ENCODE data around the gene NRL.

Gene NRL

DNA sequence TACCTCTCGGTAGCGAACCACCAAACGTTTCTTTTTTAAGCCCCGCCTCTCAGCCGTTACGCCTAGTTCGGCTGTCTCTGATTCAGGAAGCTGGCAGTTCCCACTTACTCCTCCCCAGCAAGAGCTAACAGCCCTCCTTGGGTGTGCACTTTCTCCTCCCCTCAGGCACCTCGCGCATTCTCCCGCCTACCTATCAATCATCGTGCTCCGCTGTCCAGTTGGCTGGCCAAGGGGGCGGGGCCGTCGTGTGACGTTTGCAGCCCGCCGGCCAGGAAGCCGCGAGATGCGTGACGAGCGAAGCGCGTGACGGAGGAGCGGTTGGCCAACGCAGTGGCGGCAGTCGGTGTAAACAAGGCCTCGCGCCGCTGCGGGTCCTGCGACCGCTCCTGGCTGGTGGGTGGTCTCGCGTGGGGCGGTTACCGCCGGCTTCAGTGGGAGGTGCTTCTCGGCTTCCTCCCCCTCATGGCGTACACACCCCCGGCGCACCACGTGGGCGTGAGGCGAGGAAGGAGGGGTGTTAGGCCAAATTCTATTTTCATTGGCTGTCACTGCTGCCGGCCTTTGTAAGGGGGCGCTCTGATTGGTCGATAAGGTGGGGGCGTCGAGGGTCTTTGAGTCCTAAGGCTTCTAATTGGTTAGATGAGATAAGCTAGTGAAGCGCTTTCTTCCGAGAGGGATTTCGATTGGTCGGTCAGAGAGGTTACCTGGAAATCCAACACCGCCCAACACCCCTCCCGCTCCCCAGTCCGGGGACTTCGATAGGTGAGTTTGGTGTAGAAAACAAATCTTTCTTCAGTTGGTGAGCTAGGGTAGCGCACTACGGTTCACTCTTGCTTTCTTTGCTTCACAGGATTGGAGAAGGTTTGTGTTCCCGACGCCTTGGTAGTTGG lies at the start of gene NRL, which contains the start of gene DCAF11:
Gene NRL, minus strand, starts transcription at position 418 of the 890 bp plus-strand sequence. CDS start 32,101 bp downstream, outside the sequence.
Gene DCAF11, plus strand, starts transcription at position 246 of the 890 bp plus-strand sequence. CDS start 818 bp downstream, outside the sequence.
- peak; percentile 100 for DNase-seq

DNA sequence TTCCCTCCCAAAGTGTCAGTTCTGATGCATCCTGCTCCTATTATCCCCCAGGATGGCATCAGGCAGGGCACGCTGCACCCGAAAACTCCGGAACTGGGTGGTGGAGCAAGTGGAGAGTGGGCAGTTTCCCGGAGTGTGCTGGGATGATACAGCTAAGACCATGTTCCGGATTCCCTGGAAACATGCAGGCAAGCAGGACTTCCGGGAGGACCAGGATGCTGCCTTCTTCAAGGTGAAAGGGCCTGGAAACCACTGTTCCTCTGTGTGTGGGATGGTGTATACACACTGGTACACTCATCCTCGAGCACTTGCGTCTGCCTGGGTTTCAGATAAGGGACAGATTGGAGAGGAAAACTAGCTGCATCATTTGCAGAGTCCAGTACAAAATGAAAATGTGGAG lies 47.3 kb upstream of the NRL start:
- DNase-seq = no peak

- DNase-seq = peak; percentile 93
Observed at GRCh38 chr14:24160850-24161804, 46.4 kb upstream of the NRL start, which contains the start of gene IRF9. Gene IRF9, plus strand, starts transcription at chr14:24161265. Its CDS starts 880 bp downstream, at chr14:24162145.

DNA sequence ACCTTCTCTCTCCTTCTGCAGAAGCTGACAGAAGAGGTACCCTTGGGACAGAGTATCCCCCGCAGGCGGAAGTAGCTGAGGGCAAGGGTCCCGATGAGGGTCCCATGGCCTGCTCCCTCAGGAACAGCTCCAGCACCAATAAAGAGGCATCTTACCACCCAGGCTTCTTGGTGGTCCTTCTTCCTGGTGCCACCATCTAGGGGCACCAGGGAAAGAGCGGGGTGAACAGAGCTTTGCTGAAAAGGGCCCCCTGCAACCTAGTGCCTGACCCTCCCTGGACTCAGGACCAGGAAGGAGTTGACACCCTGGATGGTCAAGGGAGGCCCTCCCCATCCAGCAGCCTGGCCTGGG lies 45.7 kb upstream of the NRL start:
- DNase-seq = no peak

DNA sequence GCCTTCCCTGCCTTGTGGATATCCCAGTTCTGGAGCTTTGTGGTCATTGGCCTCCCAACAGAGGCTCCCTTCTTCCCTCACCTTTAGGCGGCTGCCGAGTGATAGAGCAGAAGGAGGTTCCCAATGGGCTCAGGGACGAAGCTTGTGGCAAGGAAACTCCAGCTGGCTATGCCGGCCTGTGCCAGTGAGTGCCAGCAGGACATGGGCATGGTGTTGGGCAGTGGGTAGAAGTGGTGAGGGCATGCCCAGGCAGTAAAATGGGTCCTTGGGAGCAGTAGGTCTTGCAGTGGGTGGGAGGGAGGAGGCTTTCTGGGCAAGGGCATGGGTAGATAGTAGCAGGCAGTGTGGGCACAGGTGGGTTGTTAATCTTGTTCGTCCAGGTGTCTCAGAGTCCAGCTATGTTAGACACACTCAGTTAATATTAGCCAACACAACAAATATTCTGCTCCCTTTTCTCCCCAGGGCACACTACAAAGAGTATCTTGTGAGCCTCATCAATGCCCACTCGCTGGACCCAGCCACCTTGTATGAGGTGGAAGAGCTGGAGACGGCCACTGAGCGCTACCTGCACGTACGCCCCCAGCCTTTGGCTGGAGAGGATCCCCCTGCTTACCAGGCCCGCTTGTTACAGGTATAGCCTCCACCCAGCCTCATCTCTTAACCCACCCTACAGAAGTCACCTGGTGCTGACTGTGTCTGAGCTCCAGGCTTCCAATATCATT lies 45.2 kb upstream of the NRL start:
- no peak for DNase-seq

GRCh38 chr14:24157331-24157730 lies 42.6 kb upstream of the NRL start:
- no peak for DNase-seq

DNA sequence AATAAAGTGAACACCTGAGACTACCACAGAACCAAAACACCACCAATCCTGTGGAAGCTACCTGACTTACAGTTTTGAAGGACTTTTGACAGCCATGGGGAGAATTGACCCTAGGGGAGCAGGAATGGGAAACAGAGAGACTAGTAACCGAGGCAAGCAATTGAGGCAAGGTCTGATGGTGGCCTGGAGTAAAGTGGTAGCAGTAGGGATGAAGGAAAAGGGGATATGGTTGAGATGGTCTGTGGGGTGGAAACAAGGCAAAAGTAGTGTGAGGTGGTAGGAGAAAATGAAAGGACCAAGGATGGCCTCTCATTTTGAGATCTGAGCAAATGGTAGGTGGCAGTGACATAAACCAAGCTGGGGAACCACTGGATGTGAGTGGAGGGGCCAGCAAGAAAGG lies 42.1 kb upstream of the NRL start:
- no peak for DNase-seq

- no peak for DNase-seq
Observed at GRCh38 chr14:24155100-24155499, 40.4 kb upstream of the NRL start.

DNA sequence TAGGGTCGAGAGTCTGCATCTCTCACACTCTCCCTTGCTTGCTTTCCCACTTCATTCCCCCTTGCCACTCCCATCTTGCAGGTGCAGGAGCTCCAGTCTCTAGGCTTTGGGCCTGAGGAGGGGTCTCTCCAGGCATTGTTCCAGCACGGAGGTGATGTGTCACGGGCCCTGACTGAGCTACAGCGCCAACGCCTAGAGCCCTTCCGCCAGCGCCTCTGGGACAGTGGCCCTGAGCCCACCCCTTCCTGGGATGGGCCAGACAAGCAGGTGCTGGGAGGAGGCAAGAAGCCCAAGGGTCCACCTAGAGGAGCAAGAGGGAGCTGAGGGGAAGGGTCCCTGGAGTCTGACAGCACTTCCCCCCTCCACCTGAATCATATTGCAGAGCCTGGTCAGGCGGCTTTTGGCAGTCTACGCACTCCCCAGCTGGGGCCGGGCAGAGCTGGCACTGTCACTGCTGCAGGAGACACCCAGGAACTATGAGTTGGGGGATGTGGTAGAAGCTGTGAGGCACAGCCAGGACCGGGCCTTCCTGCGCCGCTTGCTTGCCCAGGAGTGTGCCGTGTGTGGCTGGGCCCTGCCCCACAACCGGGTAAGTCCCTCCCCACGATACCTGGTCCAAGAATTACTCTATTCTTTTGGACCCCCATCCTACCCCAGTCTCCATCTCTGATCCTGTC lies 36.8 kb upstream of the NRL start:
- no peak for DNase-seq

GRCh38 chr14:24150993-24151392 lies 36.2 kb upstream of the NRL start:
- no peak for DNase-seq

DNA sequence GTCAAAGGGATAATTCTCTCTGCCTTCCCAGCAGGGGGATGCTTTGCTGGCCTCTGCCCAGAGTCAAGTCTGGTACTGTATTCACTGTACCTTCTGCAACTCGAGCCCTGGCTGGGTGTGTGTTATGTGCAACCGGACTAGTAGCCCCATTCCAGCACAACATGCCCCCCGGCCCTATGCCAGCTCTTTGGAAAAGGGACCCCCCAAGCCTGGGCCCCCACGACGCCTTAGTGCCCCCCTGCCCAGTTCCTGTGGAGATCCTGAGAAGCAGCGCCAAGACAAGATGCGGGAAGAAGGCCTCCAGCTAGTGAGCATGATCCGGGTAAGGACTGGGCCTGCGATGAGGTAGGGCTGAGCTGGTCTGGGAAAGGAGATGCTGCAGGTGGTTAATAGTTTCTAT lies 35.8 kb upstream of the NRL start:
- DNase-seq = no peak

GRCh38 chr14:24150061-24150460 lies 35.3 kb upstream of the NRL start:
- no peak for DNase-seq

DNA sequence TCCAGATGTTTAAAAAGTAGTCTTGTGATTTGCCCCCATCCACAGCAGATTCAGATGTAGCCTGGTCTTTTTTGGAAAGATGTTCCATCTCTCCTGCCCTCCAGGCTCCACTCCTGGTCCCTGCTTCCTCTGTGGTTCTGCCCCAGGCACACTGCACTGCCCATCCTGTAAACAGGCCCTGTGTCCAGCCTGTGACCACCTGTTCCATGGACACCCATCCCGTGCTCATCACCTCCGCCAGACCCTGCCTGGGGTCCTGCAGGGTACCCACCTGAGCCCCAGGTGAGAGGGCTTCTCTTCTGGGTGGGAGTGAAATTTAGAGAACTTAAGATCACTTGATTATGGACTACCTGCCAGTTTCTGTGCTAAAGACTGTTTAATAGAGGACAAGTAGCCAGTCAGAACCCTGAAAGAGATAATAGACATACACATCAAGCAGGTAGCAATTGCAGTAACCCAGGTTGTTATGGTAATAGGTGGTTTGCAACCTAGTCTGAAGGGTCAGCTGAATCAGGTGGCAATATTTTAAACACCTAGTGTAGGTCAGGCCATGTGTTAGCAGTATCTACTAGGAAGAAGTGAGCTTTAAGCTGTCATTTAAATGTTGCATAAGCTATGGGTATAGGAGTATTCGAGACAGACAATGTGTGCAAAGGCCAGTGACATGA lies 34.7 kb upstream of the NRL start:
- no peak for DNase-seq

- DNase-seq = no peak
Observed at GRCh38 chr14:24147761-24148428, 33.1 kb upstream of the NRL start.

GRCh38 chr14:24146978-24147760 lies 32.4 kb upstream of the NRL start, which contains the start of gene RNF31:
Gene RNF31, plus strand, starts transcription at chr14:24147498. Its CDS starts 201 bp downstream, at chr14:24147699.
- DNase-seq = peak; percentile 99

GRCh38 chr14:24146453-24146977 lies 31.8 kb upstream of the NRL start, which contains the start of gene PSME2:
Gene PSME2, minus strand, starts transcription at chr14:24146610. Its CDS starts 29 bp downstream, at chr14:24146581.
- peak; percentile 99 for DNase-seq

- DNase-seq = no peak
Observed at GRCh38 chr14:24145690-24146452, 31.1 kb upstream of the NRL start.

DNA sequence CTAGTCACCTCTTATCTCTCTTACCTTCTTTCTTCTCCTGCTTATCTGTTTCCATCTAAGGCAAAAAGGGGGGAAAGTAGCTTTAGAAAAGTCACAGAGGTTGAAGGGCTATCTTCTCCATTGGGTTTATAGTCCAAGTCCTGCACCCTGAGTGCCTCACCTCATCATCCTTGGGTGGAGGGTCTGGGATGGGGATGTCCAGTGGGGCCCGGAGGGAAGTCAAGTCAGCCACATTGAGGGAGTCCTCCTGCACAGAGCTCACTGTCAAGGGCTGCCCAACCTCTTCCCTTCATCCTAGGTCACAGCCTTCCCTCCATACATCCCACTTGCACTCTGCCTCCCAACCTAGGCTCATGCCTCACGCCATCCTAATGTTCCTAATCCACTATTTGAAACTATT lies 30.5 kb upstream of the NRL start:
- DNase-seq = no peak

- DNase-seq = no peak
Observed at GRCh38 chr14:24144451-24144850, 29.7 kb upstream of the NRL start.

Data from DMS79 (cell line).